Chondrocyte (in vitro differentiated cells): ENCODE measurements around the gene TMEM145. TPM values are rescaled to one million over a fixed set of nuclear protein-coding genes. Genes with fewer than 3 reads are reported as not detected.

Experiments
- DNase-seq: peaks from one replicate; pipeline ENCODE4 v3.0.0; 2021; ENCODE audit warnings: mixed read lengths, low spot score
- H3K27ac Mint-ChIP-seq: one replicate; pipeline ENCODE4 v1.8.0; 2021; ENCODE audit warnings: mild to moderate bottlenecking, moderate library complexity, mixed read lengths; ENCODE audit not compliant: unreplicated experiment
- H3K27me3 Mint-ChIP-seq: 2 replicates; pipeline ENCODE4 v1.8.0; 2021; ENCODE audit warnings: low read depth, mixed read lengths
- H3K36me3 Mint-ChIP-seq: 2 replicates; pipeline ENCODE4 v1.8.0; 2021; ENCODE audit warnings: low read depth, mixed read lengths
- H3K4me1 Mint-ChIP-seq: 2 replicates; pipeline ENCODE4 v1.8.0; 2021; ENCODE audit warnings: low read depth, mild to moderate bottlenecking, mixed read lengths
- H3K4me3 Mint-ChIP-seq: one replicate; pipeline ENCODE4 v1.8.0; 2021; ENCODE audit warnings: mild to moderate bottlenecking, moderate library complexity, mixed read lengths; ENCODE audit not compliant: unreplicated experiment
- H3K9me3 Mint-ChIP-seq: 2 replicates; pipeline ENCODE4 v1.8.0; 2021; ENCODE audit warnings: low read depth, mixed read lengths
- CTCF ChIP-seq: fragments of 200-600 bp; sonication (generic); IDR thresholded peaks from 2 replicates; pipeline ENCODE4 v1.5.0; 2021; ENCODE audit warnings: antibody characterized with exemption, mild to moderate bottlenecking, moderate library complexity
- total RNA-seq: library from RNA; stranded (reverse); gene quantifications from 3 replicates; pipeline ENCODE4 v1.2.1, GENCODE V29; 2021

Gene TMEM145
- total RNA-seq, 1 donor from 2014 or later = 0.32 TPM

- Mint-ChIP-seq H3K4me1 (peaks cover 2% of the 10 kb centered on the region), H3K27ac (no peak overlapping the region), H3K9me3 (no peaks in the 10 kb centered on the region), H3K36me3 (peaks cover 16% of the 10 kb centered on the region), H3K27me3 (no peaks in the 10 kb centered on the region), H3K4me3 (no peak overlapping the region)
- no peak for TF ChIP-seq CTCF
- DNase-seq = no peak
These were observed 42.8 kb downstream of the TMEM145 start for GRCh38 chr19:42355896-42356295.

GRCh38 chr19:42356686-42357085, 43.6 kb downstream of the TMEM145 start:
- no peak overlapping the region for H3K27ac Mint-ChIP-seq
- no peaks in the 10 kb centered on the region for H3K9me3 Mint-ChIP-seq
- H3K4me1 Mint-ChIP-seq = peaks cover 7% of the 10 kb centered on the region
- peaks cover 21% of the 10 kb centered on the region for H3K36me3 Mint-ChIP-seq
- TF ChIP-seq CTCF = no peak
- no peaks in the 10 kb centered on the region for H3K27me3 Mint-ChIP-seq
- no peak overlapping the region for H3K4me3 Mint-ChIP-seq
- no peak for DNase-seq

- no peak for TF ChIP-seq CTCF
- Mint-ChIP-seq H3K27me3 (no peaks in the 10 kb centered on the region), H3K4me1 (peaks cover 7% of the 10 kb centered on the region), H3K36me3 (peaks cover 18% of the 10 kb centered on the region), H3K4me3 (no peak overlapping the region), H3K9me3 (no peaks in the 10 kb centered on the region), H3K27ac (no peak overlapping the region)
- no peak for DNase-seq
These were observed 44.2 kb downstream of the TMEM145 start for GRCh38 chr19:42357290-42357689.

- Mint-ChIP-seq H3K36me3 (peaks cover 24% of the 10 kb centered on the region), H3K27ac (peak overlapping the region; percentile 49), H3K4me1 (peaks cover 7% of the 10 kb centered on the region), H3K9me3 (peaks cover 8% of the 10 kb centered on the region), H3K27me3 (no peaks in the 10 kb centered on the region), H3K4me3 (no peak overlapping the region)
- DNase-seq = no peak
- TF ChIP-seq CTCF = no peak
These were observed 47.9 kb downstream of the TMEM145 start for GRCh38 chr19:42360787-42361544.

- Mint-ChIP-seq H3K4me3 (no peak overlapping the region), H3K4me1 (peaks cover 9% of the 10 kb centered on the region), H3K27me3 (no peaks in the 10 kb centered on the region), H3K9me3 (peaks cover 8% of the 10 kb centered on the region), H3K27ac (peak overlapping the region; percentile 32), H3K36me3 (peaks cover 25% of the 10 kb centered on the region)
- no peak for TF ChIP-seq CTCF
- DNase-seq = no peak
These were observed 48.4 kb downstream of the TMEM145 start for GRCh38 chr19:42361545-42361910.
